ENCODE results near the gene RIPK3.

DNA sequence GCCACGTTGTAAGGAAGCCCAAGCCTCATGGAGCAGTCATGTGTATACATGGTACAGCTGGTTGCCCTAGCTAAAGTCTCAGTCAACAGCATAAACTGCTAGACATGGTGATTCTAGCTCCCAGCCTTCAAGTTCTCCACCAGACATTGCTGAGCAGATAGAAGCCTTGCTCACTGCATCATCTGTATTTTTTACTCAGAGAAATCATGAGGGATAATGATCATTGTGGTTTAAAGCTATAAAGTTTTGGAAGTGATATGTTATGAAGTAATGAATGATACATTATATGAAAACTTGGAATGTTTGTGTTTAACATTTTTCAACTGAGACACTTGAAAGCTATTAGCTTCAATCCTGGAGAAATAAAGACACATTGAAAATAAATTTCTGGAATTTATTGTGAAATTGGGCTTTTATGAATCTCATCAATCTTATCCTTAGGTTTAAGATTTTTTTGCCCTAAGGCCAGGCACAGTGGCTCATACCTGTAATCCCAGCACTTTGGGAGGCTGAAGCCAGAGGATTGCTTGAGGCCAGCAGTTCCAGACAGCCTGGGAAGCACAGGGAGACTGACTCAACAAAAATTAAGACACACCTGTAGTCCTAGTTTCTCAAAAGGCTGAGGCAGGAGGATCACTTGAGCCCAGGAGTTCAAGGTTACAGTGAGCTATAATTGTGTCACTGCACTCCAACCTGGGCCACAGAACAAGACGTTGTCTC is 22.6 kb upstream of the RIPK3 start:
- TF ChIP-seq POLR2AphosphoS5 (IDR thresholded peaks at IDR 0.05; ENCODE audit: low read depth, low read length) (no peak), FOXJ3 (CRISPR knock-in tag; IDR thresholded peaks at IDR 0.05) (no peak), MEF2A (IDR thresholded peaks at IDR 0.05; ENCODE audit: borderline replicate concordance, low read depth) (no peak), YY1 (IDR thresholded peaks at IDR 0.05; ENCODE audit: low read depth) (no peak), TEAD4 (IDR thresholded peaks at IDR 0.05; ENCODE audit: borderline replicate concordance, insufficient read depth) (no peak), NRF1 (IDR thresholded peaks at IDR 0.05; ENCODE audit: low read depth, low read length) (no peak), REST (IDR thresholded peaks at IDR 0.05; ENCODE audit: low read depth, low read length) (no peak), ELF1 (IDR thresholded peaks at IDR 0.05) (no peak), SMC3 (IDR thresholded peaks at IDR 0.05; ENCODE audit: low read depth, low read length) (no peak), USF1 (IDR thresholded peaks at IDR 0.05; ENCODE audit: borderline replicate concordance, low read depth) (no peak), EP300 (IDR thresholded peaks at IDR 0.05; ENCODE audit: borderline replicate concordance in 1 of 2, low read depth in 1 of 2, low read length in 1 of 2) (no peak)
- TF ChIP-seq, protein P1, sequence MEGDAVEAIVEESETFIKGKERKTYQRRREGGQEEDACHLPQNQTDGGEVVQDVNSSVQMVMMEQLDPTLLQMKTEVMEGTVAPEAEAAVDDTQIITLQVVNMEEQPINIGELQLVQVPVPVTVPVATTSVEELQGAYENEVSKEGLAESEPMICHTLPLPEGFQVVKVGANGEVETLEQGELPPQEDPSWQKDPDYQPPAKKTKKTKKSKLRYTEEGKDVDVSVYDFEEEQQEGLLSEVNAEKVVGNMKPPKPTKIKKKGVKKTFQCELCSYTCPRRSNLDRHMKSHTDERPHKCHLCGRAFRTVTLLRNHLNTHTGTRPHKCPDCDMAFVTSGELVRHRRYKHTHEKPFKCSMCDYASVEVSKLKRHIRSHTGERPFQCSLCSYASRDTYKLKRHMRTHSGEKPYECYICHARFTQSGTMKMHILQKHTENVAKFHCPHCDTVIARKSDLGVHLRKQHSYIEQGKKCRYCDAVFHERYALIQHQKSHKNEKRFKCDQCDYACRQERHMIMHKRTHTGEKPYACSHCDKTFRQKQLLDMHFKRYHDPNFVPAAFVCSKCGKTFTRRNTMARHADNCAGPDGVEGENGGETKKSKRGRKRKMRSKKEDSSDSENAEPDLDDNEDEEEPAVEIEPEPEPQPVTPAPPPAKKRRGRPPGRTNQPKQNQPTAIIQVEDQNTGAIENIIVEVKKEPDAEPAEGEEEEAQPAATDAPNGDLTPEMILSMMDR (IDR thresholded peaks at IDR 0.05), result no peak
- TF ChIP-seq, protein P2, sequence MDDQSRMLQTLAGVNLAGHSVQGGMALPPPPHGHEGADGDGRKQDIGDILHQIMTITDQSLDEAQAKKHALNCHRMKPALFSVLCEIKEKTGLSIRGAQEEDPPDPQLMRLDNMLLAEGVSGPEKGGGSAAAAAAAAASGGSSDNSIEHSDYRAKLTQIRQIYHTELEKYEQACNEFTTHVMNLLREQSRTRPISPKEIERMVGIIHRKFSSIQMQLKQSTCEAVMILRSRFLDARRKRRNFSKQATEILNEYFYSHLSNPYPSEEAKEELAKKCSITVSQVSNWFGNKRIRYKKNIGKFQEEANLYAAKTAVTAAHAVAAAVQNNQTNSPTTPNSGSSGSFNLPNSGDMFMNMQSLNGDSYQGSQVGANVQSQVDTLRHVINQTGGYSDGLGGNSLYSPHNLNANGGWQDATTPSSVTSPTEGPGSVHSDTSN (IDR thresholded peaks at IDR 0.05), result no peak

Measured in SK-N-SH (cell line).